ENCODE data around the gene IPO7. TPM values are rescaled to one million over a fixed set of nuclear protein-coding genes. Genes with fewer than 3 reads are reported as not detected.
A peak's percentile ranks its signal among the peaks of the same experiment; 100 is the strongest.
"Not testable (repeated sequence)": the region's sequence is repeated elsewhere in the genome, so short reads cannot be mapped to it uniquely, and the experiment has no call there.

Gene IPO7
- total RNA-seq, 8 experiments from 2014 or later, result 61.6 to 159 (median 77.1) TPM

DNA sequence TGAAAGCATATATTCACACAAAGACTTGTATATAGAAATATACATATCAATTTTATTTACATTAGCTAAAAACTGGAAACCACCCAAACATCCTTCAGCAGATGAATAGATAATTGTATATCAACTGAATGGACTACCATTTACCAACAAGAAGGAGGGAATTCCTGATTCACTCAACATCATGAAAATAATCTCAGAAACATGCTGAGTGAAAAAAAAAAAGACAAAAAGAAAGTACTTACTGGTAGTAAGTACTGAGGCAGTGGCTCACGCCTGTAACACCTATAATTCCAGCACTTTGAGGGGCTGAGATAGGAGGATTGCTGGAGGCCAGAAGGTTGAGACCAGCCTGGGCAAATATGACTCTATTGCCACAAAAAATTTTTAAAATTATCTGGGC is 7.4 kb upstream of the IPO7 start:
- in situ Hi-C loops (cut with MboI; ENCODE audit: low pct_unique_long_range_greater_than_20kb in 2 of 9, low sequenced_read_pairs in 9 of 9, unreplicated experiment in 9 of 9), result no loop called here
- no peak overlapping the region for H3K27ac ChIP-seq
- ATAC-seq (replicated peaks in 6 of 8), result peak in 2 of 8 experiments; percentile 52 to 63

DNA sequence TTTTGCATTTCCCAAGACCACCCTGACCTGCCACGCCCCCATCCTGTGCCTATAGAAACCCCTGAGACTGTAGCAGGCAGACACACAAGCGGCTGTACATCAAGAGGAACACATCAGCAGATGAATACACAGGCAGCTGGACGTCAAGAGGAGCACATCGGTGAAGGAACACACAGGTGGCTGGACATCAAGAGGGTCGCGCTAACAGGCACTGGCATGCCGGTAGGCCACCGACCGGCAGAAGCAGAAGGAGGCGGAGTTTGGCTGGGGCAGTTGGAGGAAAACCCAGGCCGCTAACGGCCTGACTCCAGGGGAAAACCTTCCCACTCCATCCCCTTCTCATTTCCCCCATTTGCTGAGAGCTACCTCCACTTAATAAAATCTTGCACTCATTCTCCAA is 5.4 kb upstream of the IPO7 start:
- in situ Hi-C loops (cut with MboI; ENCODE audit: low pct_unique_long_range_greater_than_20kb in 2 of 9, low sequenced_read_pairs in 9 of 9, unreplicated experiment in 9 of 9), result no loop called here
- ATAC-seq (replicated peaks in 6 of 8), result no peak

More for the DNA sequence above, 7.4 kb upstream of the IPO7 start:
- Histone ChIP-seq H3K4me1 (replicated peaks in 1 of 2) (no peaks in the 10 kb centered on the region), H3K4me3 (no peak overlapping the region)
- WGBS, 10 experiments, result 0 to 100% (median 67%) methylated on average over 1 of the region's 1 CpG; no CpG with 5 or more reads in 5 of the 10 experiments

DNA sequence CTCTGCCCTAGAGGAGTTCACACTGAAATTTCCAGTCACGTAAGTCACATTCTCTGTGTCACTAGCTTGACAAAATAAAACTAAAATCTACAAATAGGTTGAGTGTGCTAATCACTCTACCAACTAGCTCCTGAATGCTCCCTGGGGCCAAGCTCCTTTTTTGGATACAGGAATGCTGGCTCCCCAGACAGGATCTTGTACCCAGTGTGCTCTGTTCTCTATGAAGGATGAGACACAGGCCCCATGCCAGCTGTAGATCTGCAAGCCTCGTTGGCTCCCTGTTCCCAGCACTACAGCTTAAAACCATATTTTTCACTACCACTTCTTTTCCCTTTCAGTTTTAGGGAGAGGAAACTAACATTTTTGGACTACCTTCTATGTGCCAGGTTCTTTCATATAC is 3.7 kb upstream of the IPO7 start:
- in situ Hi-C loops (cut with MboI; ENCODE audit: low pct_unique_long_range_greater_than_20kb in 2 of 9, low sequenced_read_pairs in 9 of 9, unreplicated experiment in 9 of 9), result no loop called here
- Histone ChIP-seq H3K27ac (no peak overlapping the region), H3K4me3 (no peak overlapping the region), H3K4me1 (replicated peaks in 1 of 2) (peaks cover 2 to 3% of the 10 kb centered on the region in 2 donors)
- no peak for ATAC-seq (replicated peaks in 6 of 8)
- 29 to 100% (median 67%) methylated on average over 1 to 2 of the region's 2 CpGs; no CpG with 5 or more reads in 3 of the 10 experiments for WGBS, 10 experiments

More for the DNA sequence above, 5.4 kb upstream of the IPO7 start:
- Histone ChIP-seq H3K4me1 (replicated peaks in 1 of 2) (no peaks in the 10 kb centered on the region), H3K4me3 (no peak overlapping the region), H3K27ac (no peak overlapping the region)
- 55 to 81% (median 71%) methylated on average over 4 to 6 of the region's 12 CpGs; no CpG with 5 or more reads in 7 of the 10 experiments for WGBS, 10 experiments

GRCh38 chr11:9385327-9385899 is 961 bp downstream of the IPO7 start:
- H3K4me1 ChIP-seq (replicated peaks in 1 of 2), result peaks cover 7 to 14% of the 10 kb centered on the region in 2 donors
- H3K4me3 ChIP-seq, result peak overlapping the region; percentile 60 to 85 (median 73)
- ATAC-seq (replicated peaks in 6 of 8), result peak; percentile 28 to 52 (median 44)
- in situ Hi-C loops (cut with MboI; ENCODE audit: low pct_unique_long_range_greater_than_20kb in 2 of 9, low sequenced_read_pairs in 9 of 9, unreplicated experiment in 9 of 9), result no loop called here
- peak overlapping the region; percentile 75 to 87 for H3K27ac ChIP-seq
- WGBS, 10 experiments, result 0 to 33% (median 5%) methylated on average over 1 to 7 of the region's 10 CpGs

- H3K4me3 ChIP-seq, result peak overlapping the region in 3 of 5 donors; percentile 60 to 81 (median 73)
- H3K27ac ChIP-seq, result no peak overlapping the region
- in situ Hi-C loops (cut with MboI; ENCODE audit: low pct_unique_long_range_greater_than_20kb in 2 of 9, low sequenced_read_pairs in 9 of 9, unreplicated experiment in 9 of 9), result no loop called here
Measured at GRCh38 chr11:9386086-9386485, 1.6 kb downstream of the IPO7 start.

DNA sequence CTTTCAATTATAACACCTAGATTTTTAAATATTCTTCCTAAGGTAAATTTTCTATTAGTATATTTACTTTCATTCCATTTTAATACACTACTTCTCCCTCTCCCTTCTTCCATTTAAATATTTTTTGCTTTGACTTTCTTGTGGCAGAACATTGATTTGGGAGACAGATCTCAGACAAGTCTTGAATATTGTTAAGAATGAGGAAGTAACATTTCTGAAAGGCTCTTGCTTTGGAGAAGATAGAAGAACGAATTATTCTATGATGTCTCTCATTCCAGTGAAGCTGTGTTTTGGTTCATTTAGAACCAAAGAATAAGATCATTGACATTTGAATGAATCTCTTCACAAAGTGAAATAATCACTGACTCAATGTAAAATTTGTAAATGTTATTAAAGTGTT is 2.4 kb downstream of the IPO7 start:
- H3K27ac ChIP-seq, result no peak overlapping the region
- peaks cover 7 to 14% of the 10 kb centered on the region in 2 donors for H3K4me1 ChIP-seq (replicated peaks in 1 of 2)
- in situ Hi-C loops (cut with MboI; ENCODE audit: low pct_unique_long_range_greater_than_20kb in 2 of 9, low sequenced_read_pairs in 9 of 9, unreplicated experiment in 9 of 9), result no loop called here
- ATAC-seq (replicated peaks in 6 of 8), result no peak
- no peak overlapping the region for H3K4me3 ChIP-seq
- WGBS, 10 experiments, result 0 to 100% (median 83%) methylated on average over 1 of the region's 1 CpG; no CpG with 5 or more reads in 1 of the 10 experiments

More at GRCh38 chr11:9386086-9386485, 1.6 kb downstream of the IPO7 start:
- H3K4me1 ChIP-seq (replicated peaks in 1 of 2), result peaks cover 7 to 14% of the 10 kb centered on the region in 2 donors
- 17 to 100% (median 80%) methylated on average over 1 to 2 of the region's 2 CpGs; no CpG with 5 or more reads in 1 of the 10 experiments for WGBS, 10 experiments
- no peak for ATAC-seq (replicated peaks in 6 of 8)

DNA sequence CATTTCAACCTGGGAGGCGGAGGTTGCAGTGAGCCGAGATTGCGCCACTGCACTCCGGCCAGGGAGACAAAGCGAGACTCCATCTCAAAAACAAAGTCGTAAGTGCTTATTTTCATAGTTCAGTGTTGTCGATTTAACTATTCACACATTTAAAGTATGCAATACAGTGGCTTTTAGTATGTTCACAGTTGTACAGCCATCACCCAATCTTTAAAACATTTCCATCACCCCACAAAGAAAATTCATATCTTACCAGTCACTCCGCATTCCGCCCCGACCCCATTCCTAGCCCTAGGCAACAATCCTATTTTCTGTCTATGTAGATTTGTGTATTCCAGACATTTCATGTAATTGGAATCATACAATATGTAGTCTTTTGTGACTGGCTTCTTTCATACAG is 11.9 kb downstream of the IPO7 start:
- in situ Hi-C loops (cut with MboI; ENCODE audit: low pct_unique_long_range_greater_than_20kb in 2 of 9, low sequenced_read_pairs in 9 of 9, unreplicated experiment in 9 of 9), result no loop called here
- ATAC-seq (replicated peaks in 6 of 8), result peak in 1 of 8 experiments; percentile 73
- H3K27ac ChIP-seq, result no peak overlapping the region

GRCh38 chr11:9396752-9397151 is 12.3 kb downstream of the IPO7 start:
- no peak overlapping the region for H3K4me3 ChIP-seq
- H3K4me1 ChIP-seq (replicated peaks in 1 of 2), result no peaks in the 10 kb centered on the region
- in situ Hi-C loops (cut with MboI; ENCODE audit: low pct_unique_long_range_greater_than_20kb in 2 of 9, low sequenced_read_pairs in 9 of 9, unreplicated experiment in 9 of 9), result no loop called here
- ATAC-seq (replicated peaks in 6 of 8), result no peak
- WGBS, 10 experiments, result 82 to 100% (median 96%) methylated on average over 2 to 3 of the region's 3 CpGs; no CpG with 5 or more reads in 4 of the 10 experiments
- no peak overlapping the region for H3K27ac ChIP-seq

More for the DNA sequence above, 11.9 kb downstream of the IPO7 start:
- H3K4me3 ChIP-seq, result no peak overlapping the region
- 55 to 97% (median 90%) methylated on average over 2 to 10 of the region's 10 CpGs; no CpG with 5 or more reads in 3 of the 10 experiments for WGBS, 10 experiments
- H3K4me1 ChIP-seq (replicated peaks in 1 of 2), result no peaks in the 10 kb centered on the region

DNA sequence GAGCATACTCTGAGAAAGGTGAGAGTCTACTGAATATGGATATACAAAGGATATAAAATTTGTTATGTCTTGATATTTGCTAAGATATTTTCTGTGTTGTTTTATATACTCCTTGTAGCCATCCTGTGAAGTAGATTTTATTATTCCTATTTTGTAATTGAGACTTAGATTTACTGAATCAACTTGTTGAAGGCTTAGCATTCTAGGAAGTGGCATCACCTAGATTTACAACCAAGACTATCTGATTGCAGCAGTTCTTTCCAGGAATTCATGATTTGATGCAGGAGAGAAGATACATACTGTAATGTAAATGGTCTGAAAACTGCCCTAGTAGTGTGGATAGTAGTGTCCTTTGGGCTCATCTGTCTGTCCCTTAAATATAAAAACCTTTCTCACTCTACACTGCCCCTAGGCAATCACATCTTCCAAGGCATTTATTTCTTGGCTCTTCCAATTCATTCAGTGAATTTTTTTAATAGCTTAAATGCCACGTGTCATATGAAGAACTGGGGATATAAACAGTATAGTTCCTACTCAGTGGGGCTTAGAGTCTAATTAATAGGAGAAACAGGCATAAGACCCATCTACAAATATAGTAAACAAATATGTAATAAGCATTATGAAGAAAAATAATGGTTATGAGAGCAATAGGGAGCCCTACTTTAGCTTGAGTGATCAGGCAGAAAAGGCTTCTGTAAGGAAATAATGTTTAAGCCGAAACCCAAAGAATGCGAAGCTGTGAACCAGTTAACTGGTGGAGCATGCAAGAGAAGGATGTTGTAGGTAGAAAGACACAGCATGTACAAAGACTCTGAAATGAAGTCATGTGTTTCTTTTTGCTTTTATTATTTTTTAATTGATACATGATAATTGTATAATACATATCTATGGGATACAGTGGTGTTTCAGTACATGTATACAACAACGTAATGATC is 13.6 kb downstream of the IPO7 start:
- Histone ChIP-seq H3K4me3 (no peak overlapping the region), H3K27ac (no peak overlapping the region), H3K4me1 (replicated peaks in 1 of 2) (no peaks in the 10 kb centered on the region)
- peak in 2 of 8 experiments; percentile 43 to 62 for ATAC-seq (replicated peaks in 6 of 8)
- WGBS, 10 experiments, result 61 to 100% (median 81%) methylated on average over 2 to 4 of the region's 4 CpGs; no CpG with 5 or more reads in 2 of the 10 experiments
- in situ Hi-C loops (cut with MboI; ENCODE audit: low pct_unique_long_range_greater_than_20kb in 2 of 9, low sequenced_read_pairs in 9 of 9, unreplicated experiment in 9 of 9), result no loop called here

- no peak overlapping the region for H3K4me3 ChIP-seq
- no peaks in the 10 kb centered on the region for H3K4me1 ChIP-seq (replicated peaks in 1 of 2)
- H3K27ac ChIP-seq, result no peak overlapping the region
- in situ Hi-C loops (cut with MboI; ENCODE audit: low pct_unique_long_range_greater_than_20kb in 2 of 9, low sequenced_read_pairs in 9 of 9, unreplicated experiment in 9 of 9), result no loop called here
- peak in 1 of 8 experiments; percentile 8 for ATAC-seq (replicated peaks in 6 of 8)
Measured at GRCh38 chr11:9399466-9399865, 15.0 kb downstream of the IPO7 start.

DNA sequence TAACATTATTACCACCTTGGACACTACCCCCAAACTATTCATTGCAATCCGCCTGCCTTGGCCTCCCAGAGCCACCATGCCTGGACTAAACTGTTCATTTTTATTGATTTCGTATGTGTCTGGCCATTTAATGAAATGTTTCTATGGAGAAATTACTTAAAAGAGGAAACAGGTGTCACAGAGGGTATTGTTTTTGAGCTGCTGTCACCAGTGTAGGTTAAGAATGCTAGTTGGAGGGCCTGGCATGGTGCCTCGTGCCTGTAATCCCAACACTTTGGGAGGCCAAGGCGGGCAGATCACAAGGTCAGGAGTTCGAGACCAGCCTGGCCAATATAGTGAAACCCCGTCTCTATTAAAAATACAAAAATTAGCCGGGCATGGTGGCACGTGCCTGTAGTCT is 17.4 kb downstream of the IPO7 start:
- ATAC-seq (replicated peaks in 6 of 8); H3K4me1 ChIP-seq (replicated peaks in 1 of 2); in situ Hi-C loops (cut with MboI; ENCODE audit: low pct_unique_long_range_greater_than_20kb in 2 of 9, low sequenced_read_pairs in 9 of 9, unreplicated experiment in 9 of 9); H3K4me3 ChIP-seq; H3K27ac ChIP-seq: not testable (repeated sequence)
- 52 to 100% (median 84%) methylated on average over 1 to 3 of the region's 8 CpGs; no CpG with 5 or more reads in 4 of the 10 experiments for WGBS, 10 experiments

DNA sequence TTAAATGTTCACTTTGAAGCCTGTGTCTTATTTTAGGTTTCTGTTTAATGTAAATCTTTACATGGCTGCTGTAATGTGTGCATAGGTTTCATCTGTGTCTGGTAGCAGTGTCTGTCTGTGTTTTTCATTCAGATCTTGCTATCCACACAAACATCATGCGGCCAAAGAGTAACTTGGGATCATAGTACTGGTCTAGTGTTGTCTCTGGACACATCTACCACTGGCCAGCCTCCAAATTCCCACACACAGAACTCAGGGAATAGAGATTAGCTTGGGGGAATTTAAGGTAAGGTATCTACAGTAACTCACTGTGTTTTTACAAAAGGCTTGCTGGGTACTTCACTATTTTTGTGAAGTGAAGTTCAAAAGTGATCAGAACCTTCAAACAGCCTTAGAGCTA is 44.3 kb downstream of the IPO7 start:
- no peaks in the 10 kb centered on the region for H3K4me1 ChIP-seq (replicated peaks in 1 of 2)
- in situ Hi-C loops (cut with MboI; ENCODE audit: low pct_unique_long_range_greater_than_20kb in 2 of 9, low sequenced_read_pairs in 9 of 9, unreplicated experiment in 9 of 9), result no loop called here
- H3K27ac ChIP-seq, result no peak overlapping the region
- no peak for ATAC-seq (replicated peaks in 6 of 8)
- 67 to 100% (median 100%) methylated on average over 1 of the region's 1 CpG; no CpG with 5 or more reads in 7 of the 10 experiments for WGBS, 10 experiments
- H3K4me3 ChIP-seq, result no peak overlapping the region

GRCh38 chr11:9438611-9439010 is 54.2 kb downstream of the IPO7 start:
- Histone ChIP-seq H3K4me1 (replicated peaks in 1 of 2) (no peaks in the 10 kb centered on the region), H3K27ac (no peak overlapping the region), H3K4me3 (no peak overlapping the region)
- 82 to 100% (median 100%) methylated on average over 1 to 4 of the region's 4 CpGs for WGBS, 10 experiments
- no peak for ATAC-seq (replicated peaks in 6 of 8)
- in situ Hi-C loops (cut with MboI; ENCODE audit: low pct_unique_long_range_greater_than_20kb in 2 of 9, low sequenced_read_pairs in 9 of 9, unreplicated experiment in 9 of 9), result no loop called here

Data from motor neuron (in vitro differentiated cells).